GM13976 (cell line): Measurements from ENCODE around the gene CDK10.

Source experiments
- DNase-seq: peaks from one replicate; pipeline ENCODE4 v3.0.0; 2012; ENCODE audit warnings: low spot score
- in situ Hi-C: fragments of 300-500 bp; cut with MboI; formaldehyde crosslinking; loops from one replicate; pipeline ENCODE4 v1.12.0; 2022; ENCODE audit warnings: low sequenced_read_pairs, mixed read lengths, inconsistent platforms; ENCODE audit not compliant: unreplicated experiment
- TF ChIP-seq, protein P1 (sequence below): IDR thresholded peaks from 2 replicates; pipeline ENCODE4 v1.5.1; 2012; ENCODE audit warnings: borderline replicate concordance, mild to moderate bottlenecking; ENCODE audit not compliant: insufficient read depth; ENCODE audit errors: extremely low read depth, missing control alignments, control extremely low read depth

The CDK10 gene

DNA sequence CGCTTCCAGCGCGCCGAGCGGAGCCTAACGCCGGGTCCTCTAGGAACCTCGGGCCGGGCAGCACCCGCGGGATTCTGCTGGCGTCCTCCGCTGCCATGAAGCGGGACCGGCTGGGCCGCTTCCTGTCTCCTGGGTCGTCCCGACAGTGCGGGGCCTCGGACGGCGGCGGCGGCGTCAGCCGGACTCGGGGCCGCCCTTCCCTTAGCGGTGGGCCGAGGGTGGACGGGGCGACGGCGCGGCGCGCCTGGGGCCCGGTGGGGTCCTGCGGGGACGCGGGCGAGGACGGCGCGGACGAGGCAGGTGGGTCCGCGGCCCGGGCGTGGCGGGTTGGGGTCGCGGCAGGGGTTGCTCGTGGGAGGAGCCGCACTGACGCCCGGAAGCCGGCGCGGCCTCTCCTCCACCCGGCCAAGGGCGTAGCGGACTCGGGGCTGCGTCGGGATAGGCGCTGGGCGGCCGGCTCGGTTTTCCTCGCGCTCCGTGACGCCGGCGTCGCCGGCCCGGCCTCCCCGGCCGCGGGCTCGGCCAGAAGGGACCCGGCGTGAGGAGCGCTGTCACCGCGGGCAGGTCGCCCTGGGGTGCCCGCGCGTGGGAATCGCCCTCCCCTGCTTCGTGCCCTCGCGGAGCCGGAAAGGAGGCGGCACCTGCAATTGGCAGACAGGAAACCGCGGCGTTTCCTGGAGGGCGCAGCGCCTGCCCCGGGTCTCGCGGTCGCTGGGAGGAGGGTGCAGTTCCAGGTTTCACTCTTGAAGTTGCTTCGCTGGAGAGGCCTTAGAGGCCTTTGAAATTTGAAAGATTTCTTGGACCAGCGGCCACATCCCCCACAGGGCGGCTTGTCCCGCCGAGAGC, 35.3 kb downstream of the CDK10 start:
- in situ Hi-C loops: no loop called here
- TF ChIP-seq, protein P1, sequence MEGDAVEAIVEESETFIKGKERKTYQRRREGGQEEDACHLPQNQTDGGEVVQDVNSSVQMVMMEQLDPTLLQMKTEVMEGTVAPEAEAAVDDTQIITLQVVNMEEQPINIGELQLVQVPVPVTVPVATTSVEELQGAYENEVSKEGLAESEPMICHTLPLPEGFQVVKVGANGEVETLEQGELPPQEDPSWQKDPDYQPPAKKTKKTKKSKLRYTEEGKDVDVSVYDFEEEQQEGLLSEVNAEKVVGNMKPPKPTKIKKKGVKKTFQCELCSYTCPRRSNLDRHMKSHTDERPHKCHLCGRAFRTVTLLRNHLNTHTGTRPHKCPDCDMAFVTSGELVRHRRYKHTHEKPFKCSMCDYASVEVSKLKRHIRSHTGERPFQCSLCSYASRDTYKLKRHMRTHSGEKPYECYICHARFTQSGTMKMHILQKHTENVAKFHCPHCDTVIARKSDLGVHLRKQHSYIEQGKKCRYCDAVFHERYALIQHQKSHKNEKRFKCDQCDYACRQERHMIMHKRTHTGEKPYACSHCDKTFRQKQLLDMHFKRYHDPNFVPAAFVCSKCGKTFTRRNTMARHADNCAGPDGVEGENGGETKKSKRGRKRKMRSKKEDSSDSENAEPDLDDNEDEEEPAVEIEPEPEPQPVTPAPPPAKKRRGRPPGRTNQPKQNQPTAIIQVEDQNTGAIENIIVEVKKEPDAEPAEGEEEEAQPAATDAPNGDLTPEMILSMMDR: no peak
- peak; percentile 63 for DNase-seq

DNA sequence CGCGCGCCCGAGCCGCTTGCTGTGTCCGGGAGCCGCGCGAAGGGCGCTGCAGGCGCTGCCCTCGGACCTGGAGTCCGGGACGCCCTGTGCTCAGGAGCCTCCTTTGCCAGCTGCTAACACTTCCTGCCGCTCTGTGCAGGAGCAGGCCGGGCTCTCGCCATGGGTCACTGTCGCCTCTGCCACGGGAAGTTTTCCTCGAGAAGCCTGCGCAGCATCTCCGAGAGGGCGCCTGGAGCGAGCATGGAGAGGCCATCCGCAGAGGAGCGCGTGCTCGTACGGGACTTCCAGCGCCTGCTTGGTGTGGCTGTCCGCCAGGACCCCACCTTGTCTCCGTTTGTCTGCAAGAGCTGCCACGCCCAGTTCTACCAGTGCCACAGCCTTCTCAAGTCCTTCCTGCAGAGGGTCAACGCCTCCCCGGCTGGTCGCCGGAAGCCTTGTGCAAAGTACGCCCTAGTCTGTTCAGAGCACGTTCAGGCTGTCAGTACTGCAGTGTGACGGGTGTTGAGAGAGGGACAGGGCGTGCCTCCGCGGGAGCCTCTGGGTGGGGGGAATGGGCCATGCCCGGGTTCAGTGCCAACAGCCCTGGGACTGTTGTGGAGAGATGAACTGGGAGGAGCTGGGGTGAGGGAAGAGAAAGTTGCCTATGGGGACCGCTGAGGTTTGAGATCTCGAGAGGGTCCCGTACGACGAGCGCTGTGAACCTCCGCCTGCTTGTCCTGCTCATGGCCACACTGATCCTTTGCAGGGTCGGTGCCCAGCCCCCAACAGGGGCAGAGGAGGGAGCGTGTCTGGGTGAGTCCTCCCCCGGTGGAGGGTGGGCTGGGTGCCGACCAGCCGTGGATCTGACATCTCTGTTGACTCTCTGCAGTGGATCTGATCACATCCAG, 36.1 kb downstream of the CDK10 start:
- TF ChIP-seq, protein P1: no peak
- DNase-seq: peak; percentile 61
- in situ Hi-C loops: no loop called here

DNA sequence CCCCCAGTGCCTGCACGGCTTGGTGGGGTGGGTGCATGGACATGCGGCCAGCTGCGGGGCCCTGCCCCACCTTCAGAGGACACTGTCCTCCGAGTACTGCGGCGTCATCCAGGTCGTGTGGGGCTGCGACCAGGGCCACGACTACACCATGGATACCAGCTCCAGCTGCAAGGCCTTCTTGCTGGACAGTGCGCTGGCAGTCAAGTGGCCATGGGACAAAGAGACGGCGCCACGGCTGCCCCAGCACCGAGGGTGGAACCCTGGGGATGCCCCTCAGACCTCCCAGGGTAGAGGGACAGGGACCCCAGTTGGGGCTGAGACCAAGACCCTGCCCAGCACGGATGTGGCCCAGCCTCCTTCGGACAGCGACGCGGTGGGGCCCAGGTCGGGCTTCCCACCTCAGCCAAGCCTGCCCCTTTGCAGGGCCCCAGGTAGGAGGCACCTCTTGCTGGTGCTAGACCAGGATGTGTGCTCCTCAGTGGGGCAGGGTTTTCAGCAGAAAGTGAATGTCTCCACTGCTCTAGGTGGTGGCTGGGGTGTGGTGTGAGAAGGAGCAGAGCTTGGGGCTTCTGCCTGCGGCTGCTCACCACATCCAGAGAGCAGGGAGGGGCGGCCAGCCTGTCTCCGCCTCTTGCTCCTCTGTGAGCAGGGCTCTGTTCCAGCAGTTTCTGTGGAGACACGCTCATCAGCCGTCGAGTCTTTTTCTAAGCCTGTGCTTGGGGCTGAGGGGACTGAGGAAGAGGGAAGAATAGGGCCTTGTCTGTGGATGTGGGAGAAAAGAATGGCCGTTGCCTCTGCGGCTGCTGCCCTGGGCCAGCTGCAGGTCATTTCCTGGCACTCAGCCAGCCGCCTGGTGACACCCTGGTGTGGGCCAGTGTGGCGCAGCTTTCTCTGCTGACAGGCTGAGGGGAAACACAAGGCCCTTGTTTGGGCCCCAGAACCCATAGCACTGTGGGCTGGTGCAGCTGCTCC, 37.1 kb downstream of the CDK10 start:
- TF ChIP-seq, protein P1: no peak
- DNase-seq: no peak
- in situ Hi-C loops: no loop called here

DNA sequence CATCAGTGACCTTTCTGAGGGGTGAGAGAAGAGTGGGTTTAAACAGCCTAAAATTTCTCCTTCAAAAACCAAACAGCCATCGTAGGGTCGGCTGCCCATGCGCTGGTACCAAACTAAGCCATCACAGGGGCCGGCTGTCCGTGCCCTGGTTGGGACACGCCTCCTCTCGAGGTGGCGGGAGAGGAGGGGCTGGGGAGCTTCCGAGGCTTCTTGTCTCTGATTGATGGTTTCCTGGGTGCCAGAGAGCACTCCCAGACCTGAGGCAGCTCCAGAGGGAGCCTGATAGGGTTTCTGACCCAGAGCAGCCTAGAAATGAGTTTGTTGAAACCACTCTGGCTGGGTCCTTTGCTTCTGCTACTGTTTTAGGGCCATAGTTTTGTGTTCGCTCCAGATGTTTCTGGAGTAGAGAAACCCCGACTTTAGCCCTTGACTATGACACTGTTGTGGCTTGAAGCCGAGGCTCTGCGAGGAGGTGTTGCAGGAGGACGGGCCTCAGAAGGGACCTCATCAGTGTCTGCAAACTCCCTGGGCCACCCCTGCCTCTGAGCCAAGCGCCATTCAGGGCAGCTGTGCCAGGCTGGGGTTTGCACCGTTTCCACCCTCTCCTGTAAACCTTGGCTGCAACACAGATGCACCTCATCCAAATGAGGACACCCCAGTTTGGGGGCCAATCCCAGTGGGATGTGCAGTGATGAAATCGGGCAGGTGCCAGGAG, 41.1 kb downstream of the CDK10 start:
- in situ Hi-C loops: no loop called here

DNA sequence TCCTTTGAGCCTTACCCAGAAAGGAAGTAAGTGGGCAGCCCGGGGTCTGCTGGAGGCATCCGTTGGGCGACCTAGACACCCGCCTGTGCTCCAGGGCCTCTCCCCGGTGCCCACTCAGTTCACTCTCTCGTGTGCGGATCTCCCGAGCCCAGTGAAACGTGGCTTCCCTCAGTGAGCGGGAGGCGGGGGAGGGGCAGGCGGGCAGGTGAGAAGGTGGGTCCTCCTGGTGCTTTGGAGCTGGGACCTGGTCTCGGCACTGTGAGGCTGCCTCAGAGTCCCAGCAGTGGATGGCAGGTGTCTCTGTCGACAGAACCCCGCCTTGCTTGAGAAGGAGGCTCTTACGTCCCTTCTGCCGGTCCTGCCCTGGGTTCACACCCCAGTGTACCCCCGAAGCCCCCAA, 42.8 kb downstream of the CDK10 start:
- TF ChIP-seq, protein P1: no peak
- no peak for DNase-seq
- in situ Hi-C loops: no loop called here

More for the DNA sequence above, 41.1 kb downstream of the CDK10 start:
- no peak for DNase-seq
- TF ChIP-seq, protein P1: no peak
